Pancreas (tissue), 10 donors: ENCODE data around the gene KCNMB4. TPM values are rescaled to one million over a fixed set of nuclear protein-coding genes. Genes with fewer than 3 reads are reported as not detected.

Source experiments
- ATAC-seq, 4 donors: fragments of 200-7000 bp; cut with Tn5 transposase; one replicate each; pipeline versions ENCODE4 v1.8.0 to v1.9.1; 2020; ENCODE audit warnings: mild to moderate bottlenecking in 4 of 4, moderate library complexity in 4 of 4
- DNase-seq, 6 donors: peaks; one replicate each; pipeline ENCODE4 v3.0.0-alpha.2; 2020
- FAIRE-seq: peaks from 2 replicates; lab custom pipeline; 2012; peaks lifted over from hg19 to GRCh38; lab: Jason Lieb, UNC
- H3K27ac ChIP-seq, 4 donors: fragments of 200-600 bp; sonication (generic); 1 replicate in 3 of 4; 2 replicates in 1 of 4; pipeline versions ENCODE4 v1.5.0 to v1.8.0; 2020
- H3K27me3 ChIP-seq, 4 donors: fragments of 200-600 bp; one replicate each; pipeline ENCODE4 v1.8.0; 2021
- H3K36me3 ChIP-seq, 3 donors: fragments of 200-600 bp; sonication (generic) in 1 of 3; one replicate each; pipeline versions ENCODE4 v1.5.0 to v1.8.0; 2020 to 2021
- H3K4me1 ChIP-seq, 3 donors: fragments of 200-600 bp; one replicate each; pipeline ENCODE4 v1.8.0; 2021
- H3K4me3 ChIP-seq, 4 donors: fragments of 200-600 bp; sonication (generic) in 2 of 4; one replicate each; pipeline versions ENCODE4 v1.5.0 to v1.8.0; 2020 to 2021
- H3K9me3 ChIP-seq, 4 donors: fragments of 200-600 bp; one replicate each; pipeline ENCODE4 v1.8.0; 2021
- WGBS, 2 donors: extraction: QIAGEN DNeasy Blood & Tissue Kit; methylation state at CpG; one replicate each; pipeline ENCODE4 v1.1.7; 2013; 5-methylcytosine and 5-hydroxymethylcytosine counted together
- intact Hi-C, 3 donors: fragments of 100-400 bp; cut with DNase I; formaldehyde crosslinking; loops; one replicate each; pipeline versions ENCODE4 v1.11.1 to v1.14.2; 2022
- polyA plus RNA-seq, 2 donors: library from polyadenylated mRNA; stranded (reverse); fragments of 200-250 nt; gene quantifications; one replicate each; pipeline ENCODE4 v1.2.3, GENCODE V29; 2013
- total RNA-seq, 6 donors: library from RNA; stranded (reverse); fragmentation: NEBNext Ultra II Directional in 4 of 6; extraction: Animal tissue kit (Norgen Biotek cat#: 25700) in 4 of 6; gene quantifications; one replicate each; pipeline versions ENCODE4 v1.2.1 to v1.2.4, GENCODE V29; 2021 to 2023
- TF ChIP-seq, protein P1 (sequence below), 4 donors: fragments of 200-600 bp; sonication (generic) in 3 of 4; IDR thresholded peaks; one replicate each; pipeline versions ENCODE4 v1.5.0 to v1.8.0; 2021; ENCODE audit warnings: antibody characterized with exemption in 4 of 4
- donor health status: healthy with polysubstance abuse.
- donor health status: DM: no; HTN: no; CAD: no; lungs with moderate emphysema.
- donor health status: DM: no; HTN: no; CAD: no.
- donor health status: control.
- donor health status: control.
- donor health status: Bipolar disorder and iron deficiency.
- donor health status: DM: yes; HTN: yes; CAD: no.
- donor health status: DM: no; HTN: no; CAD: no.
- donor health status: DM: no; HTN: no; CAD: no.
- donor health status: DM: yes; HTN: yes; CAD: no.

Gene KCNMB4
- total and polyA plus RNA-seq, 8 donors, result 0.12 to 1.1 (median 0.33) TPM

DNA sequence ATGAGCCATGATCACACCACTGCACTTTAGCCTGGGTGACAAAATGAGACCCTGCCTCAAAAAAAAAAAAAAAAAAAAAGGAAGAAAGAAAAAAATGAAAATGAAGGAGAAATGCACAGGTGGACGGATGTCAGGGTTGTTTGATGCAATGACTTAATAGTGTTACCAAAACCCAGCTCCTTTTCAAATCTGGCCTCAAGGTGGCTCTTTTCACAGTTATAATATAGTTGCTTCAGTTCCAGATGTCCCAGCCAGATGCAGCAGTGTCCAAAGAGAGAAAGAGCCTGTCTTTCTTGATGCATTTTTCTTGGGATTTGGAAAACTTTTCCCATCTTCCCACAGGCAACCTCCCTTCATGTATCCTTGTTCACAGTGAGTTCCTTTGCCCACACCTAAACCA lies 36.5 kb downstream of the KCNMB4 start:
- TF ChIP-seq, protein P1, sequence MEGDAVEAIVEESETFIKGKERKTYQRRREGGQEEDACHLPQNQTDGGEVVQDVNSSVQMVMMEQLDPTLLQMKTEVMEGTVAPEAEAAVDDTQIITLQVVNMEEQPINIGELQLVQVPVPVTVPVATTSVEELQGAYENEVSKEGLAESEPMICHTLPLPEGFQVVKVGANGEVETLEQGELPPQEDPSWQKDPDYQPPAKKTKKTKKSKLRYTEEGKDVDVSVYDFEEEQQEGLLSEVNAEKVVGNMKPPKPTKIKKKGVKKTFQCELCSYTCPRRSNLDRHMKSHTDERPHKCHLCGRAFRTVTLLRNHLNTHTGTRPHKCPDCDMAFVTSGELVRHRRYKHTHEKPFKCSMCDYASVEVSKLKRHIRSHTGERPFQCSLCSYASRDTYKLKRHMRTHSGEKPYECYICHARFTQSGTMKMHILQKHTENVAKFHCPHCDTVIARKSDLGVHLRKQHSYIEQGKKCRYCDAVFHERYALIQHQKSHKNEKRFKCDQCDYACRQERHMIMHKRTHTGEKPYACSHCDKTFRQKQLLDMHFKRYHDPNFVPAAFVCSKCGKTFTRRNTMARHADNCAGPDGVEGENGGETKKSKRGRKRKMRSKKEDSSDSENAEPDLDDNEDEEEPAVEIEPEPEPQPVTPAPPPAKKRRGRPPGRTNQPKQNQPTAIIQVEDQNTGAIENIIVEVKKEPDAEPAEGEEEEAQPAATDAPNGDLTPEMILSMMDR (IDR thresholded peaks at IDR 0.05), result no peak
- no peaks in the 10 kb centered on the region for H3K27me3 ChIP-seq
- DNase-seq, result no peak
- no peak overlapping the region for H3K27ac ChIP-seq
- no peak for FAIRE-seq
- WGBS, 2 donors, result 71 to 86% methylated on average over 1 of the region's 1 CpG
- intact Hi-C loops, result no loop called here
- no peak overlapping the region for H3K4me3 ChIP-seq
- H3K36me3 ChIP-seq, result no peaks in the 10 kb centered on the region
- no peaks in the 10 kb centered on the region for H3K4me1 ChIP-seq
- ATAC-seq, result no peak
- no peaks in the 10 kb centered on the region for H3K9me3 ChIP-seq

DNA sequence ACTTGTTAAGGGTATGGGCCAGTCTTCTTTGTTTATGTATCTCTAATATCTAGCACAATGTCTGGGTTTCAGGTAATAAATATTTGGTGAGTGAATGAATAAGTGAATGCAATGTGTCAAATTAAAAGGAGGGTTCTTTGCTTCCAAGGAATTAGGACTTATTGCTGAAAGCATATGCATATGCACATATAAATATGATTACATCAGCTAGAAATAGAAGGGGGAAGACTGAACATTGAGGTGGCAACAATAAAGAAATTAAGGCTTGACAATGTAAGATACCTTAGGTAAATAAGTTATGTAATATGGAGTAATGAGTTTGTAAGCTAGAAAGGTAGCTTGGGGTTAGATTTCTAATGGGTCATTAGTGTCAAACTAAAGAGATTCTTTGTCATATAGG lies 37.7 kb downstream of the KCNMB4 start:
- DNase-seq, result no peak
- TF ChIP-seq, protein P1 (IDR thresholded peaks at IDR 0.05), result no peak
- no peak for ATAC-seq
- Histone ChIP-seq H3K27me3 (no peaks in the 10 kb centered on the region), H3K36me3 (no peaks in the 10 kb centered on the region), H3K27ac (no peak overlapping the region), H3K4me3 (no peak overlapping the region), H3K4me1 (no peaks in the 10 kb centered on the region), H3K9me3 (no peaks in the 10 kb centered on the region)
- intact Hi-C loops, result no loop called here
- no peak for FAIRE-seq

DNA sequence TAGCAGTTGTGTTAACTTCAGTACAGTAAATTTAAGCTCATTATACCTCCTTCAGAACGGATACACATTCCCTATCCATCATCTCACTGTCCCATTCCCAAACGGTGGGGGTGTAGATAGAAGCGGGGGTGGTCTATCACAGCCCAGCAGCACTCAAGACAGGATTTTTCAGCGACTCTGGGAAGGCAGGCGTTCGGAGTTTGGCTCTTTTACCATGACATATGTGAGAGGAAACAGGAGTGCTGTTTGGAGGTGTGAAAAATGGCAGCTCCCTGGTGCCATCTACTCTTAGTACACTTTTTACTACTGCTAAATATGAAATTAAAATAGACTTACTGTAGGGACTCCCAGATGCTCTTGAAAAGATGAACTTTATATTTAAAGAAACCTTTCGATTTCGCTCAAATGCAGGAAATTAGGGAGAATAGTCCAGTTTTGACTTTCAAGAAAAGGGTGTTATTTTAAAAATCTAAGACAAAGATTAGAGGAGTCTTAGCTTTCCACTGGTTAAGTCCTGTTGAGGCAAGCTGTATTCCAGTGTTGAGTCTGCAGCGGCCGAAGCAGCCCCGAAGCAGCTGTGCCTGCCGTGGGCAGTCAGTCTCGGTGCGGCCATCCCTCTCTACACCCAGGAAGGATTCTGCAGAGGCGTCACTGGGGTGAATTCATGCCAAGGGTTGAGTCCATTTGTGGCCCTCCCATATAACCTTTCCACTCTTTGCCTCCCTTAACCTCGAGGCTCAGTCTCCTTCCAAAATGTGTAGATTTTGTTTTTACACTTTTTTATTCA lies 42.1 kb downstream of the KCNMB4 start:
- WGBS, 2 donors, result 81 to 85% methylated on average over 16 of the region's 16 CpGs

DNA sequence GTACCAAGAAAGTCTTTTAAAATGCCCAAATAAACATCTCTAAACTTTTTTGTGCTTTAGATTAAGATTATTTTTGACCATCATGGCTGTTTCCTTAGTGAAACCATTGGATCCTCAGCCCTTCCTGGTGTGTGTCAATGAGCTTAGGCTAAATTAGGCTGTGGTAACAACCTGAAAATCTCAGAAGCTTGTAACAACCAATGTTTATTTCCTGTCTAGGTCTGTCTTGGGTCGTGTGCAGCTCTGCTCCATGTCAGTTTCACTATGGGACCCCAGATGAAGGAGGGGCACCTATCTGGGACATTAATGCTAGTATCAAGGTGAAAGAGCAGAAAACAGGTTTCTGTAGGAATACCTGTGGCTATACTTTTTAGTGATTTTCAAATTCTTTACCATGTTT lies 49.9 kb downstream of the KCNMB4 start:
- WGBS, 2 donors, result 28 to 36% methylated on average over 1 of the region's 1 CpG
- no peak for FAIRE-seq
- H3K27ac ChIP-seq, result no peak overlapping the region
- H3K4me3 ChIP-seq, result no peak overlapping the region
- no peaks in the 10 kb centered on the region for H3K36me3 ChIP-seq
- TF ChIP-seq, protein P1 (IDR thresholded peaks at IDR 0.05), result no peak
- H3K27me3 ChIP-seq, result no peaks in the 10 kb centered on the region
- DNase-seq, result no peak
- H3K9me3 ChIP-seq, result no peaks in the 10 kb centered on the region
- H3K4me1 ChIP-seq, result no peaks in the 10 kb centered on the region
- ATAC-seq, result no peak
- intact Hi-C loops, result no loop called here

More for the DNA sequence above, 42.1 kb downstream of the KCNMB4 start:
- no peaks in the 10 kb centered on the region for H3K36me3 ChIP-seq
- H3K27me3 ChIP-seq, result no peaks in the 10 kb centered on the region
- no peak overlapping the region for H3K27ac ChIP-seq
- DNase-seq, result no peak
- H3K9me3 ChIP-seq, result no peaks in the 10 kb centered on the region
- TF ChIP-seq, protein P1 (IDR thresholded peaks at IDR 0.05), result no peak
- H3K4me1 ChIP-seq, result no peaks in the 10 kb centered on the region
- no peak for FAIRE-seq
- no peak for ATAC-seq
- intact Hi-C loops, result no loop called here
- no peak overlapping the region for H3K4me3 ChIP-seq

DNA sequence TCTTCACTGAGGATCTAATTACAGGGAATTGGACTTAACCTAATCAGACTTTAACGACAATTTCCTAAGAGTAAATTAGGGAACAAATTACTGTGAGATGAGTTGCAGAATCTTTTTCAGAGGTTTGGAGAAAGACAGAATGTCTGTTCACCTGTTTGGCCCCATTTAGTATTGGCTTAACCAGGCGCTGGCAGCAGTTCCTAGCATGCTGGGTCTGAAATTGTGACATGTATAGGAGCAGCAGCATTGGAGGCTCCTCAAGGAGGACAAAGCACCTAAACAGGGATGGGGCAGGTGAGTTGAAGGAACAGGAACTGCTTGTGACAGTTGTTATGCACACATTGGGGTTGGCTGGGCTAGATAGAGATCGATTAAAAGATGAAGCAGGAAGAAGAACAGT lies 51.0 kb downstream of the KCNMB4 start:
- no peaks in the 10 kb centered on the region for H3K27me3 ChIP-seq
- TF ChIP-seq, protein P1 (IDR thresholded peaks at IDR 0.05), result no peak
- no peaks in the 10 kb centered on the region for H3K4me1 ChIP-seq
- DNase-seq, result no peak
- 76 to 83% methylated on average over 3 of the region's 3 CpGs for WGBS, 2 donors
- no peak overlapping the region for H3K4me3 ChIP-seq
- ATAC-seq, result no peak
- no peaks in the 10 kb centered on the region for H3K9me3 ChIP-seq
- H3K27ac ChIP-seq, result no peak overlapping the region
- intact Hi-C loops, result no loop called here
- H3K36me3 ChIP-seq, result no peaks in the 10 kb centered on the region
- no peak for FAIRE-seq
